Loucy (cell line): ENCODE data around the gene UBQLN3.

Experiments
- H2AFZ ChIP-seq: fragments of 200-600 bp; sonication (generic); 2 replicates; pipeline ENCODE4 v1.6.0; 2016; ENCODE audit warnings: antibody characterized with exemption, mild to moderate bottlenecking, low read length, moderate library complexity
- H3F3A ChIP-seq: fragments of 200-600 bp; 2 replicates; pipeline ENCODE4 v1.6.0; 2016; ENCODE audit warnings: antibody characterized with exemption, low read depth, mild to moderate bottlenecking
- H3K27me3 ChIP-seq: fragments of 200-600 bp; sonication (generic); 2 replicates; pipeline ENCODE4 v1.6.1; 2014; ENCODE audit warnings: low read length, mild to moderate bottlenecking; ENCODE audit not compliant: insufficient read depth, poor library complexity, severe bottlenecking
- H3K36me3 ChIP-seq: fragments of 200-600 bp; sonication (generic); 2 replicates; pipeline ENCODE4 v1.6.1; 2016; ENCODE audit warnings: low read length; ENCODE audit not compliant: insufficient read depth
- H3K4me1 ChIP-seq: fragments of 200-600 bp; sonication (generic); 2 replicates; pipeline ENCODE4 v1.5.1; 2014; ENCODE audit warnings: low read length, mild to moderate bottlenecking; ENCODE audit not compliant: insufficient read depth, poor library complexity, severe bottlenecking
- H3K4me2 ChIP-seq: fragments of 200-600 bp; sonication (generic); 2 replicates; pipeline ENCODE4 v1.6.0; 2014; ENCODE audit warnings: antibody characterized with exemption, low read length, low read depth, mild to moderate bottlenecking; ENCODE audit not compliant: poor library complexity, severe bottlenecking
- H3K4me3 ChIP-seq: fragments of 200-600 bp; sonication (generic); 2 replicates; pipeline ENCODE4 v1.5.1; 2014; ENCODE audit warnings: low read length, mild to moderate bottlenecking, mixed read lengths; ENCODE audit not compliant: poor library complexity, severe bottlenecking
- H3K79me2 ChIP-seq: fragments of 200-600 bp; sonication (generic); 2 replicates; pipeline ENCODE4 v1.6.1; 2014; ENCODE audit warnings: low read length; ENCODE audit not compliant: insufficient read depth
- H3K9ac ChIP-seq: fragments of 200-600 bp; sonication (generic); 2 replicates; pipeline ENCODE4 v1.6.0; 2014; ENCODE audit warnings: mild to moderate bottlenecking, low read depth, low read length, moderate library complexity; ENCODE audit not compliant: poor library complexity, severe bottlenecking
- H3K9me2 ChIP-seq: fragments of 200-600 bp; sonication (generic); replicated peaks from 2 replicates; pipeline ENCODE4 v1.6.1; 2016; ENCODE audit warnings: low read depth, low read length, mixed read lengths
- H3K9me3 ChIP-seq: fragments of 200-600 bp; sonication (generic); 2 replicates; pipeline ENCODE4 v1.6.1; 2014; ENCODE audit warnings: mild to moderate bottlenecking, antibody characterized with exemption, low read length, low read depth; ENCODE audit not compliant: insufficient read depth
- H4K20me1 ChIP-seq: fragments of 200-600 bp; sonication (generic); 2 replicates; pipeline ENCODE4 v1.6.0; 2014; ENCODE audit warnings: antibody characterized with exemption, low read length, mild to moderate bottlenecking; ENCODE audit not compliant: insufficient read depth, poor library complexity, severe bottlenecking
- CTCF ChIP-seq: fragments of 200-600 bp; sonication (generic); conservative IDR thresholded peaks from 2 replicates; pipeline ENCODE4 v1.5.1; 2014; ENCODE audit warnings: mild to moderate bottlenecking, antibody characterized with exemption, low read length
- EZH2phosphoT487 ChIP-seq: fragments of 200-600 bp; IDR thresholded peaks from 2 replicates; pipeline ENCODE4 v1.6.1; 2018; ENCODE audit warnings: antibody characterized with exemption, mild to moderate bottlenecking, moderate library complexity, borderline replicate concordance

The UBQLN3 gene

GRCh38 chr11:5536482-5536881 is 26.7 kb upstream of the UBQLN3 start:
- Histone ChIP-seq H3K9me3 (no peaks in the 10 kb centered on the region), H3K4me1 (no peaks in the 10 kb centered on the region), H3K4me2 (no peak overlapping the region), H4K20me1 (no peaks in the 10 kb centered on the region), H3K27me3 (no peaks in the 10 kb centered on the region), H3K9me2 (no peaks in the 10 kb centered on the region), H3K9ac (no peak overlapping the region), H3K4me3 (no peak overlapping the region), H3K36me3 (no peaks in the 10 kb centered on the region), H3F3A (no peaks in the 10 kb centered on the region), H2AFZ (no peak overlapping the region), H3K79me2 (no peaks in the 10 kb centered on the region)
- no peak for TF ChIP-seq EZH2phosphoT487
- no peak for TF ChIP-seq CTCF

DNA sequence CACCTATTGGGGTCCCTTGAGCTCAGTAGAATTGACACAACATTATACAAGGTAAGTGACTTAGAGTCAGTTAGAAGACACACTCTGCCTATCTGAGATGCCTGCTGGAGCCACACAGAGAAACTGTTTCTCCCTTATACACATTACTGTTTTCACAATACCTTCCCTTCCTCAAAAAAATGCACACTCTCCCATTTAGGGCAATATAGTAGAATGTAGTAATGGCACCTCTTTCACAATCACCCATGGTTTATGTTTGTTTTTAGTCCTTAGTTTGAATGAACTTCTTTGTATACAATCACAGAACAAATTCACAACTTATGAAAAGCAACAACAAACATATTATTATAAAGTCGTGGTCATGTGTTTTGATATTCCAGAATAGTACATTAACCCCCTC is 24.3 kb upstream of the UBQLN3 start:
- H3K4me3 ChIP-seq = no peak overlapping the region
- H4K20me1 ChIP-seq = no peaks in the 10 kb centered on the region
- no peaks in the 10 kb centered on the region for H3K9me2 ChIP-seq
- no peaks in the 10 kb centered on the region for H3K9me3 ChIP-seq
- no peaks in the 10 kb centered on the region for H3K27me3 ChIP-seq
- no peak overlapping the region for H3K9ac ChIP-seq
- TF ChIP-seq CTCF (no peak), EZH2phosphoT487 (no peak)
- no peaks in the 10 kb centered on the region for H3F3A ChIP-seq
- no peak overlapping the region for H2AFZ ChIP-seq
- no peaks in the 10 kb centered on the region for H3K36me3 ChIP-seq
- H3K4me2 ChIP-seq = no peak overlapping the region
- H3K4me1 ChIP-seq = no peaks in the 10 kb centered on the region
- H3K79me2 ChIP-seq = no peaks in the 10 kb centered on the region

DNA sequence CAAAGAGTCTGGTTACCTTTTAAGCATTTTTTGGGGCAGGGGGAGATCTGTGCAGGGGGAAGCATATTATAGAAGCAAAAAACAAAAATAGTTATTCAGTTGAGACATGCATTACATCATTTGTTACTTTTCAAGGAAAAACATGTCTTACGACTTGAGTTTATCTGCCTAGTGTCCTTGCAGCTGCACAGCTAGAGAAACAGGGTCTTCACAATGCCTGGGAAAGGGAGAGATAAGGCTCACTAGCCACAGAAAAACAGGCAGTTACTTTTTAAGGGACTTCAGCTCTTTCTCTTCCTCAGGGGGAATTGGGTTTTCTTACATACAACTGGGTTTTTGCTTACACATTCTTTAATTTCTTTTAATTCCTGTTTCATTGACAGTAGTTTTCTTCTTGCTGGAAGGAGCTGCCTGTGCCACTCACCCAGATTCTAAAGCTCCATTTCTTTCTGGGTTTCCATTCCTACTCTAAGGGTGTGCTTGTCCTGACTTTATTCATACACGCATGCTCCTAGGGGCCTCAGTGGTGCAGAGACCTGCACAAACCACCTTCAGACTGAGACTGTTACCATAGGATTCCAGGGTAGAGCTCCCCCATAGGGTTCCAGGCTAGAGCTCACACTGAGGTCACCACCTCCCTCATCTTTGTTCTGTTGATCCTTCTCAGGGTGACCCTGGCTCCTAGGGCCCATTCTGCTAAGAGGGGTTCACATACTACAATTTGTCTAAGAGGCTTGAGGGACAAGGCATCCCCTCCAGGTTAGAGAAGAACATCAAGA is 21.5 kb upstream of the UBQLN3 start:
- Histone ChIP-seq H3K4me3 (no peak overlapping the region), H2AFZ (no peak overlapping the region), H3K36me3 (no peaks in the 10 kb centered on the region), H4K20me1 (no peaks in the 10 kb centered on the region), H3K9me2 (no peaks in the 10 kb centered on the region), H3K79me2 (no peaks in the 10 kb centered on the region), H3K9ac (no peak overlapping the region), H3K4me2 (no peak overlapping the region), H3K9me3 (no peaks in the 10 kb centered on the region), H3F3A (no peaks in the 10 kb centered on the region), H3K4me1 (no peaks in the 10 kb centered on the region), H3K27me3 (no peaks in the 10 kb centered on the region)
- no peak for TF ChIP-seq CTCF
- no peak for TF ChIP-seq EZH2phosphoT487
